Endothelial cell (in vitro differentiated cells): ENCODE results near the gene FIGN. TPM values are rescaled to one million over a fixed set of nuclear protein-coding genes. Genes with fewer than 3 reads are reported as not detected.

Source experiments
- DNase-seq: peaks from one replicate; pipeline ENCODE4 v3.0.0; 2021; ENCODE audit warnings: low spot score
- H3K27ac Mint-ChIP-seq: one replicate; pipeline ENCODE4 v1.8.0; 2021; ENCODE audit warnings: mixed read lengths, inconsistent platforms; ENCODE audit not compliant: unreplicated experiment
- H3K27me3 Mint-ChIP-seq: one replicate; pipeline ENCODE4 v1.8.0; 2021; ENCODE audit warnings: mild to moderate bottlenecking, moderate library complexity, mixed read lengths, inconsistent platforms; ENCODE audit not compliant: unreplicated experiment
- H3K36me3 Mint-ChIP-seq: one replicate; pipeline ENCODE4 v1.8.0; 2021; ENCODE audit warnings: mild to moderate bottlenecking, low read depth, mixed read lengths, inconsistent platforms; ENCODE audit not compliant: unreplicated experiment
- H3K4me1 Mint-ChIP-seq: one replicate; pipeline ENCODE4 v1.8.0; 2021; ENCODE audit warnings: mild to moderate bottlenecking, mixed read lengths, inconsistent platforms; ENCODE audit not compliant: unreplicated experiment
- H3K4me3 Mint-ChIP-seq: one replicate; pipeline ENCODE4 v1.8.0; 2021; ENCODE audit warnings: mild to moderate bottlenecking, mixed read lengths, inconsistent platforms; ENCODE audit not compliant: unreplicated experiment
- H3K9me3 Mint-ChIP-seq: one replicate; pipeline ENCODE4 v1.8.0; 2021; ENCODE audit warnings: mixed read lengths, inconsistent platforms; ENCODE audit not compliant: unreplicated experiment
- total RNA-seq: library from RNA; stranded (reverse); fragmentation: NEBNext Ultra II Directional; extraction: Animal tissue kit (Norgen Biotek cat#: 25700); gene quantifications from one replicate; pipeline ENCODE4 v1.2.1, GENCODE V29; 2021; ENCODE audit not compliant: unreplicated experiment
- TF ChIP-seq, protein P1 (sequence below): fragments of 200-600 bp; sonication (generic); IDR thresholded peaks from one replicate; pipeline ENCODE4 v1.5.0; 2021; ENCODE audit warnings: antibody characterized with exemption; ENCODE audit not compliant: unreplicated experiment

Gene FIGN
- total RNA-seq, 1 donor from 2014 or later, result 14.0 TPM

DNA sequence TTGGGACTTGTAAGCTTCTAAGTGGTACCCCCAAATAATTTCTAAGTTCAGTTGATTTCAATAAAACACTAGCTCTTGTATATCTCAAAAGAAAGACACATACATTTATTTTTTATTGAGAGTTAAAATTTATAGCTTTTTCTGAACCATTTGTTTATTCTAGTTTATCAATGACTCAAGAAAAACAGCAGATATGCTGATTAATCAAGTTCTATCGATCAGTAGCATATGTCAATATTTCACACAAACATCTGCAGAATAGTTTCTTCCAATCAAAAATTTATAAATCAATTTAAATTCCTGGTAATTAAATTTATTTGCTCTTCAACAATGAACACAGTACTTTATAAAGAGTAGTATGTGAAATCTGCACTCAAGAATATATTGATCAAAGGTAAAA, 5.3 kb downstream of the FIGN start:
- Mint-ChIP-seq H3K4me1 (peaks cover 18% of the 10 kb centered on the region), H3K27ac (no peak overlapping the region), H3K36me3 (no peaks in the 10 kb centered on the region), H3K4me3 (no peak overlapping the region), H3K27me3 (peaks cover 2% of the 10 kb centered on the region), H3K9me3 (no peaks in the 10 kb centered on the region)
- TF ChIP-seq, protein P1, sequence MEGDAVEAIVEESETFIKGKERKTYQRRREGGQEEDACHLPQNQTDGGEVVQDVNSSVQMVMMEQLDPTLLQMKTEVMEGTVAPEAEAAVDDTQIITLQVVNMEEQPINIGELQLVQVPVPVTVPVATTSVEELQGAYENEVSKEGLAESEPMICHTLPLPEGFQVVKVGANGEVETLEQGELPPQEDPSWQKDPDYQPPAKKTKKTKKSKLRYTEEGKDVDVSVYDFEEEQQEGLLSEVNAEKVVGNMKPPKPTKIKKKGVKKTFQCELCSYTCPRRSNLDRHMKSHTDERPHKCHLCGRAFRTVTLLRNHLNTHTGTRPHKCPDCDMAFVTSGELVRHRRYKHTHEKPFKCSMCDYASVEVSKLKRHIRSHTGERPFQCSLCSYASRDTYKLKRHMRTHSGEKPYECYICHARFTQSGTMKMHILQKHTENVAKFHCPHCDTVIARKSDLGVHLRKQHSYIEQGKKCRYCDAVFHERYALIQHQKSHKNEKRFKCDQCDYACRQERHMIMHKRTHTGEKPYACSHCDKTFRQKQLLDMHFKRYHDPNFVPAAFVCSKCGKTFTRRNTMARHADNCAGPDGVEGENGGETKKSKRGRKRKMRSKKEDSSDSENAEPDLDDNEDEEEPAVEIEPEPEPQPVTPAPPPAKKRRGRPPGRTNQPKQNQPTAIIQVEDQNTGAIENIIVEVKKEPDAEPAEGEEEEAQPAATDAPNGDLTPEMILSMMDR, result no peak
- DNase-seq, result no peak

DNA sequence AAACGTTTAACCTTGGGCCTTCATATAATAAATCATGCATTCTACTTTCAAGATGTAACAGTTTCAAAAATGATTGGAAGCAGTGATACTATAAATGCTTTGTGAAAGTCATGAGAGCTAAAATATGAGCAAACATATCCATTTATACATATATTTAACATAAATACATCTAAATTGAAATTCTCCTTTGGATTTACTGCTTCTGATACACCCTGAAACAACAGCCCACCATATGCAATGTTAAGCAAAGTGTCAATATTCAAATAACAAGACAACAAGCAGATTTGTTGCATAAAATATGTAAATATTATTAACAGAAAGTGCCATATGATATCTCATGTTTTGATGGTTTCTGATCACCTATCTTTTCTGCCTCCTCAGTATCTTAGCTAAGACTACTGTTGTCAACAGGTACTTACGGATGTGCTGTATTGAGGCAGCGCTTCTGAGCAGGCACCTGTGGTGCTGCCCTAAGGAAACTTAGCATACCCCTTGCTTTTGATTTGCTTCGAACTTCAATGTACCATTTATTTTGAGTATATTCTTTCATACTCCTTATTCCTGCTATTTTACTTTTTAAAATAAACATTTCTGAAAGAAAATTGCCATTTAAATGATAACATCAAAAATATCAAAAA, 6.1 kb downstream of the FIGN start:
- no peak overlapping the region for H3K27ac Mint-ChIP-seq
- H3K36me3 Mint-ChIP-seq, result no peaks in the 10 kb centered on the region
- H3K4me3 Mint-ChIP-seq, result no peak overlapping the region
- TF ChIP-seq, protein P1, result no peak
- H3K4me1 Mint-ChIP-seq, result peaks cover 18% of the 10 kb centered on the region
- DNase-seq, result no peak
- no peaks in the 10 kb centered on the region for H3K9me3 Mint-ChIP-seq
- peaks cover 2% of the 10 kb centered on the region for H3K27me3 Mint-ChIP-seq

DNA sequence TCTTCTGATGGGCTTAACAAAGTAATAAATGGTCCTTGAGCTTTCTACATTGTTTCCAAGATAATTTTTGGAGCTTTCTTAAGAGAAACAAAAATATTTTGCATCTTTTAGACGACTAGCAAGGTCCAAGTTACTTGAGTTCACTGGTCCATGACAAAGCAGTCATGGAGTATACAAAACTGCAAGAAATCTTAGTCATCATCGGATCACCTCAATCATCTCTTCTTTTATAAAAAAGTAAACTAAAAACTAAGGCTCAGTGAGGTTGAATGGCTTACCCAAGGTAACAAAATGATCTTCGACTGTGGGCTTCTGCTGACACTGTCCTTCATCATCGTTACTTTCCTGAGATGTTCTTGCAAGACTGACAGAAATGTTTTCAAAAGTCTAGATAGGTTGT, 11.9 kb downstream of the FIGN start:
- Mint-ChIP-seq H3K9me3 (no peaks in the 10 kb centered on the region), H3K4me1 (no peaks in the 10 kb centered on the region), H3K27ac (no peak overlapping the region), H3K4me3 (no peak overlapping the region), H3K27me3 (no peaks in the 10 kb centered on the region), H3K36me3 (no peaks in the 10 kb centered on the region)
- DNase-seq, result no peak
- TF ChIP-seq, protein P1, result no peak

DNA sequence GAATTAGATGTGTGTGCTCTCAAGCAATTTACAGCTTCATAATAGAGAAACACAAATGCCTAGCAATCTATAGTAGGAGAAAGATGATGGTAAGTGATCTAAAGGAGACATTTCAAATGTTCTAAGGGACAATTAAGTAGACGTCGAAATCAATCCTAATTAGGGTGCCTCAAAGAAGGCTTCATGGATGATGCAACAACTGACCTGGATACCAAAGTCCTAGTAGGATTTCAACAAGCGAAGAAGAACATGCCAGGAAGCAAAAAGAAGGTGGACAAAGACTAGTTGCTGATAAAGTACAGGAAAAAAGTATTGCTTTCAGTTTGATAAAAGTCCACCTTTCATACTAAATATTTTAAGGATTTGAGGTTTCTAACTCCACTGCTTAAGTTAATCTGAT, 12.5 kb downstream of the FIGN start:
- TF ChIP-seq, protein P1, result no peak
- Mint-ChIP-seq H3K27me3 (no peaks in the 10 kb centered on the region), H3K36me3 (no peaks in the 10 kb centered on the region), H3K27ac (no peak overlapping the region), H3K4me3 (no peak overlapping the region), H3K9me3 (no peaks in the 10 kb centered on the region), H3K4me1 (no peaks in the 10 kb centered on the region)
- no peak for DNase-seq

DNA sequence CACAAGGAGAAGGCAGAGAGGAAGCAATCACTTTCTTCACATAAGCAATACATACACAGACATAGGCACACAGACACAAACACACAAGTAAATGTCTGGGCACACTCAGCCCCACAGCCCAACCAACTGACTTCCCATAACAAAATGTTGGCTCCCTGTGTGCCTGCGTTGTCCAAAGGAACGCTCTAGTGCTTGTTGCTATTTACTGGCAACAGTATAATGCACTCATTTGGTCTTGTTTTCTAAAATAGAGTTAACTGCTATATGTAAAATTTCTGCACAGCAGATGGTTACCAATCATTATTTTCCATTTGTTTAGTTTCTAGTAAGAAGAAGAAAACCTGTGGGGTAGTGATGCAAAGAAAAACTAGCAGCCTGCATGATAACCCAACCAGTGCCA, 16.5 kb downstream of the FIGN start:
- Mint-ChIP-seq H3K4me1 (peaks cover 4% of the 10 kb centered on the region), H3K4me3 (no peak overlapping the region), H3K27me3 (no peaks in the 10 kb centered on the region), H3K9me3 (no peaks in the 10 kb centered on the region), H3K36me3 (no peaks in the 10 kb centered on the region), H3K27ac (no peak overlapping the region)
- TF ChIP-seq, protein P1, result no peak
- no peak for DNase-seq
